AG04450 (cell line): ENCODE results near the gene B3GAT1. TPM values are rescaled to one million over a fixed set of nuclear protein-coding genes. Genes with fewer than 3 reads are reported as not detected.

ENCODE experiments used
- CTCF ChIA-PET: fragments of 300-600, 350-600 bp; formaldehyde crosslinking; extraction: SDS; loops from one replicate; lab custom pipeline; 2022; ENCODE audit warnings: antibody characterized with exemption, inconsistent platforms; lab: Charles Lee
- POLR2A ChIA-PET: fragments of 350-600 bp; formaldehyde crosslinking; extraction: SDS; loops from one replicate; lab custom pipeline; 2021; ENCODE audit warnings: antibody characterized with exemption, inconsistent platforms; lab: Yijun Ruan, JAX
- DNase-seq: peaks from one replicate; pipeline ENCODE4 v3.0.0-alpha.2; 2011; ENCODE audit warnings: low read depth, low spot score
- H3K27ac ChIP-seq: one replicate; pipeline ENCODE4 v1.5.1; 2012; ENCODE audit warnings: low read depth, low read length, control low read depth
- H3K27me3 ChIP-seq: one replicate; pipeline ENCODE4 v1.6.0; 2012; ENCODE audit warnings: low read length; ENCODE audit not compliant: control insufficient read depth, insufficient read depth
- H3K4me3 ChIP-seq: 2 replicates; pipeline ENCODE4 v1.5.1; 2011; ENCODE audit warnings: mild to moderate bottlenecking, low read depth, low read length, control low read depth
- H3K9me3 ChIP-seq: 2 replicates; pipeline ENCODE4 v1.5.1; 2012; ENCODE audit warnings: low read length; ENCODE audit not compliant: control insufficient read depth, insufficient read depth
- polyA plus RNA-seq: library from polyadenylated mRNA; depleted of rRNA; stranded (reverse); fragments of >200 nt; gene quantifications from 2 replicates; pipeline ENCODE4 v1.2.3, GENCODE V29; 2011
- TF ChIP-seq, protein P1 (sequence below): IDR thresholded peaks from 2 replicates; pipeline ENCODE4 v1.5.1; 2011; ENCODE audit warnings: low read depth, low read length, control low read depth, inconsistent platforms

The B3GAT1 gene
- polyA plus RNA-seq, 1 experiment, result not detected

DNA sequence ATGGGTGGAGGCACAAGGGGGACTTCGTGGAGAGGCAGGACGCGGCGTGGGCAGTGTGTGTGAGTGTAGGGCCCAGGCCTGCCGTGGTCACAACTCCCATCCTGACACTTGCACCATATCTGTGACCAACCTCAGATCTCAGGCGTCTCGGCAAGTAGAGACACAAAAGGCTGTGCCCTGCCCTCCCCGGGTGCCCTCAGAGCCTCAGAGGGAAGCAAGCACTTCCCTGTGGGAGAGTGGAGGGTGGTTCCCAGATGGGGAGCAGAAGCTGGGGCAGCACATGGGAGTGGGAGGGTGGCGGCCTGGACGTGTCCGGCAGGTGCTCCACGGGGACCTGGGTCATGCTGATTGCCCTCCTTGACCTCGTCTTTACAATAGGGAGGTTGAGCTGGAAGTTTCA is 20.4 kb downstream of the B3GAT1 start:
- no peak for DNase-seq
- TF ChIP-seq, protein P1, sequence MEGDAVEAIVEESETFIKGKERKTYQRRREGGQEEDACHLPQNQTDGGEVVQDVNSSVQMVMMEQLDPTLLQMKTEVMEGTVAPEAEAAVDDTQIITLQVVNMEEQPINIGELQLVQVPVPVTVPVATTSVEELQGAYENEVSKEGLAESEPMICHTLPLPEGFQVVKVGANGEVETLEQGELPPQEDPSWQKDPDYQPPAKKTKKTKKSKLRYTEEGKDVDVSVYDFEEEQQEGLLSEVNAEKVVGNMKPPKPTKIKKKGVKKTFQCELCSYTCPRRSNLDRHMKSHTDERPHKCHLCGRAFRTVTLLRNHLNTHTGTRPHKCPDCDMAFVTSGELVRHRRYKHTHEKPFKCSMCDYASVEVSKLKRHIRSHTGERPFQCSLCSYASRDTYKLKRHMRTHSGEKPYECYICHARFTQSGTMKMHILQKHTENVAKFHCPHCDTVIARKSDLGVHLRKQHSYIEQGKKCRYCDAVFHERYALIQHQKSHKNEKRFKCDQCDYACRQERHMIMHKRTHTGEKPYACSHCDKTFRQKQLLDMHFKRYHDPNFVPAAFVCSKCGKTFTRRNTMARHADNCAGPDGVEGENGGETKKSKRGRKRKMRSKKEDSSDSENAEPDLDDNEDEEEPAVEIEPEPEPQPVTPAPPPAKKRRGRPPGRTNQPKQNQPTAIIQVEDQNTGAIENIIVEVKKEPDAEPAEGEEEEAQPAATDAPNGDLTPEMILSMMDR, result no peak
- POLR2A ChIA-PET, result no interaction called here
- H3K4me3 ChIP-seq, result no peak overlapping the region
- peaks cover 62% of the 10 kb centered on the region for H3K9me3 ChIP-seq
- no peak overlapping the region for H3K27ac ChIP-seq
- H3K27me3 ChIP-seq, result no peaks in the 10 kb centered on the region
- CTCF ChIA-PET, result no interaction called here

GRCh38 chr11:134390706-134391569 is 21.1 kb downstream of the B3GAT1 start:
- H3K27ac ChIP-seq, result no peak overlapping the region
- TF ChIP-seq, protein P1, result no peak
- ChIA-PET CTCF (no interaction called here), POLR2A (no interaction called here)
- no peaks in the 10 kb centered on the region for H3K27me3 ChIP-seq
- peaks cover 62% of the 10 kb centered on the region for H3K9me3 ChIP-seq
- no peak overlapping the region for H3K4me3 ChIP-seq
- no peak for DNase-seq

GRCh38 chr11:134389464-134390180 is 22.4 kb downstream of the B3GAT1 start:
- ChIA-PET POLR2A (no interaction called here), CTCF (no interaction called here)
- DNase-seq, result no peak
- peaks cover 72% of the 10 kb centered on the region for H3K9me3 ChIP-seq
- H3K4me3 ChIP-seq, result no peak overlapping the region
- H3K27ac ChIP-seq, result no peak overlapping the region
- TF ChIP-seq, protein P1, result no peak
- H3K27me3 ChIP-seq, result no peaks in the 10 kb centered on the region

- H3K27me3 ChIP-seq, result no peaks in the 10 kb centered on the region
- TF ChIP-seq, protein P1, result no peak
- ChIA-PET POLR2A (no interaction called here), CTCF (no interaction called here)
- no peak overlapping the region for H3K27ac ChIP-seq
- no peak for DNase-seq
- peaks cover 73% of the 10 kb centered on the region for H3K9me3 ChIP-seq
- H3K4me3 ChIP-seq, result no peak overlapping the region
Measured at GRCh38 chr11:134388590-134388989, 23.5 kb downstream of the B3GAT1 start.

- Histone ChIP-seq H3K9me3 (peaks cover 84% of the 10 kb centered on the region), H3K27ac (no peak overlapping the region), H3K4me3 (no peak overlapping the region), H3K27me3 (no peaks in the 10 kb centered on the region)
- TF ChIP-seq, protein P1, result no peak
- ChIA-PET CTCF (no interaction called here), POLR2A (no interaction called here)
- no peak for DNase-seq
Measured at GRCh38 chr11:134387501-134387900, 24.5 kb downstream of the B3GAT1 start.
